WTC11 (cell line): ENCODE results near the gene SEMA5B. TPM values are rescaled to one million over a fixed set of nuclear protein-coding genes. Genes with fewer than 3 reads are reported as not detected.

ENCODE experiments used
- ATAC-seq: fragments of 200-7000 bp; cut with Tn5 transposase; 2 replicates; pipeline ENCODE4 v1.10.0; 2021; ENCODE audit warnings: mild to moderate bottlenecking, moderate library complexity
- CTCF ChIA-PET: fragments of 300-600 bp; sonication (Branson Sonifier 250); formaldehyde crosslinking; loops from one replicate; lab custom pipeline; 2021; ENCODE audit warnings: antibody characterized with exemption; lab: Charles Lee
- POLR2A ChIA-PET: fragments of 350-600 bp; sonication (Branson Sonifier 250); formaldehyde crosslinking; loops from one replicate; lab custom pipeline; 2021; ENCODE audit warnings: antibody characterized with exemption; lab: Charles Lee
- DNase-seq: peaks from one replicate; pipeline ENCODE4 v3.0.0; 2021; ENCODE audit warnings: low spot score
- H3K27ac Mint-ChIP-seq: 2 replicates; pipeline ENCODE4 v1.8.0; 2021; ENCODE audit warnings: mixed read lengths
- H3K27me3 Mint-ChIP-seq: 2 replicates; pipeline ENCODE4 v1.8.0; 2021; ENCODE audit warnings: low read depth, mild to moderate bottlenecking, moderate library complexity, mixed read lengths
- H3K36me3 Mint-ChIP-seq: 2 replicates; pipeline ENCODE4 v1.8.0; 2021; ENCODE audit warnings: mixed read lengths
- H3K4me1 Mint-ChIP-seq: 2 replicates; pipeline ENCODE4 v1.8.0; 2022; ENCODE audit warnings: mixed read lengths
- H3K4me3 Mint-ChIP-seq: 2 replicates; pipeline ENCODE4 v1.8.0; 2021; ENCODE audit warnings: mild to moderate bottlenecking, moderate library complexity, mixed read lengths
- H3K9me3 Mint-ChIP-seq: 2 replicates; pipeline ENCODE4 v1.8.0; 2021; ENCODE audit warnings: mixed read lengths
- FOXJ3 ChIP-seq: sonication (generic); formaldehyde crosslinking; IDR thresholded peaks from 2 replicates; pipeline ENCODE4 v1.9.0; 2021; ENCODE audit warnings: missing genetic modification reagents, mild to moderate bottlenecking, borderline replicate concordance
- FOXK1 ChIP-seq: sonication (generic); formaldehyde crosslinking; IDR thresholded peaks from 2 replicates; pipeline ENCODE4 v1.8.0; 2022; ENCODE audit warnings: mild to moderate bottlenecking, moderate library complexity, missing genetic modification reagents
- KAT7 ChIP-seq: sonication (generic); formaldehyde crosslinking; IDR thresholded peaks from 2 replicates; pipeline ENCODE4 v1.8.1; 2023; ENCODE audit warnings: missing genetic modification reagents, mild to moderate bottlenecking, borderline replicate concordance
- SMAD4 ChIP-seq: sonication (generic); formaldehyde crosslinking; IDR thresholded peaks from 2 replicates; pipeline ENCODE4 v1.8.0; 2022; ENCODE audit warnings: mild to moderate bottlenecking, missing genetic modification reagents
- TCF7 ChIP-seq: sonication (generic); formaldehyde crosslinking; IDR thresholded peaks from 2 replicates; pipeline ENCODE4 v1.8.0; 2022; ENCODE audit warnings: mild to moderate bottlenecking, low read depth, missing genetic modification reagents, moderate library complexity
- TEAD4 ChIP-seq: sonication (generic); formaldehyde crosslinking; IDR thresholded peaks from 2 replicates; pipeline ENCODE4 v1.8.0; 2022; ENCODE audit warnings: mild to moderate bottlenecking, missing genetic modification reagents
- ZBTB21 ChIP-seq: sonication (generic); formaldehyde crosslinking; IDR thresholded peaks from 2 replicates; pipeline ENCODE4 v1.8.1; 2023; ENCODE audit warnings: mild to moderate bottlenecking, missing genetic modification reagents, borderline replicate concordance
- ZNF396 ChIP-seq: fragments of 250-450 bp; sonication (Bioruptor Pico); IDR thresholded peaks from 2 replicates; pipeline ENCODE4 v1.8.0; 2021; ENCODE audit warnings: mild to moderate bottlenecking, moderate library complexity, borderline replicate concordance
- total RNA-seq: library from RNA; stranded (reverse); gene quantifications from 3 replicates; pipeline ENCODE4 v1.2.3, GENCODE V29; 2021
- TF ChIP-seq, protein P1 (sequence below): sonication (generic); formaldehyde crosslinking; IDR thresholded peaks from 2 replicates; pipeline ENCODE4 v1.8.0; 2023; ENCODE audit warnings: mild to moderate bottlenecking, missing genetic modification reagents
- TF ChIP-seq, protein P2 (sequence below): sonication (generic); formaldehyde crosslinking; IDR thresholded peaks from 2 replicates; pipeline ENCODE4 v1.8.1; 2023; ENCODE audit warnings: mild to moderate bottlenecking, missing genetic modification reagents, moderate library complexity
- TF ChIP-seq, protein P3 (sequence below): sonication (generic); formaldehyde crosslinking; IDR thresholded peaks from 2 replicates; pipeline ENCODE4 v1.8.0; 2023; ENCODE audit warnings: missing genetic modification reagents, mild to moderate bottlenecking, borderline replicate concordance
- TF ChIP-seq, protein P4 (sequence below): sonication (generic); formaldehyde crosslinking; IDR thresholded peaks from 2 replicates; pipeline ENCODE4 v1.8.0; 2022; ENCODE audit warnings: mild to moderate bottlenecking, missing genetic modification reagents
- TF ChIP-seq, protein P5 (sequence below): fragments of 250-450 bp; sonication (Bioruptor Pico); IDR thresholded peaks from 2 replicates; pipeline ENCODE4 v1.9.0; 2021; ENCODE audit warnings: mild to moderate bottlenecking
- TF ChIP-seq, protein P6 (sequence below): sonication (generic); formaldehyde crosslinking; IDR thresholded peaks from 2 replicates; pipeline ENCODE4 v1.8.0; 2023; ENCODE audit warnings: missing genetic modification reagents
- TF ChIP-seq, protein P7 (sequence below): fragments of 250-450 bp; sonication (Bioruptor Pico); IDR thresholded peaks from 2 replicates; pipeline ENCODE4 v1.9.0; 2021; ENCODE audit warnings: mild to moderate bottlenecking
- TF ChIP-seq, protein P8 (sequence below): fragments of 200-600 bp; IDR thresholded peaks from 2 replicates; pipeline ENCODE4 v1.8.0; 2022; ENCODE audit warnings: antibody characterized with exemption
- TF ChIP-seq, protein P9 (sequence below): sonication (generic); formaldehyde crosslinking; IDR thresholded peaks from 2 replicates; pipeline ENCODE4 v1.8.1; 2023; ENCODE audit warnings: mild to moderate bottlenecking, missing genetic modification reagents

Gene SEMA5B
- total RNA-seq, 1 experiment from 2014 or later, result 20.7 TPM

DNA sequence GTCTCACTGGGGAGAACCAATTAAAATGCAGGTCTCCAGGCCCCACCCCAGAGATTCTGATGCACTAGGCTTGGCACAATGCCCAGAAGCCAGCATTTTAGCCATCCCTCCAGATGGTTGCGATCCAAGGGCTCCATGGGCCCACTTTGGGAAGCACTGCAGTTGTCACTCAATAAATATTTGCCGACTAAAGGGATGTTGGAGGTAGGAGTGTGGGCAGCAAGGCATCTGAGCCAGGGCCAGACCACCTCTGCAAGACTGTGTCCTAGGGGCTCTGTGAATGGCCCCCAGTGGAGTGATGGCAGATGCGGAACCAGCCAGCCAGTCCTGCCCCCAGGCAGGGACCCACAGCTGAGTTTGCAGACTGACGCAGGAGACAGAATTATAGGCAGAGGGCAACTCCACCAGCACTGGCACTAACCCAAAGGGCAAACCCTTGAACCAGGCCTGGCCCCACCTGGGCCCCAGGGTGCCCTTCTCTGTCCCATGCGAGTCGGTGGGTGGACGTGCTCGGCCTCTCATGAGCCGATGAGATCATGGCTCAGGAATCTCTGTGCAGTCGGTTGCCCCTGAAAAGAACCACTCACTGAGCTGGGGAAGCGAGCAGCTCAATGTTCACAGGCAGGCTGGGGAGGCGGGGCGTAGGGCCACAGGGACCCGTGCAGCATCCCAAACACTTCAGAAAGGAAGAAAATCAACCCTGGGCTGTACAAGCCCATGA, 49.7 kb downstream of the SEMA5B start (continued):
- TF ChIP-seq, protein P1, sequence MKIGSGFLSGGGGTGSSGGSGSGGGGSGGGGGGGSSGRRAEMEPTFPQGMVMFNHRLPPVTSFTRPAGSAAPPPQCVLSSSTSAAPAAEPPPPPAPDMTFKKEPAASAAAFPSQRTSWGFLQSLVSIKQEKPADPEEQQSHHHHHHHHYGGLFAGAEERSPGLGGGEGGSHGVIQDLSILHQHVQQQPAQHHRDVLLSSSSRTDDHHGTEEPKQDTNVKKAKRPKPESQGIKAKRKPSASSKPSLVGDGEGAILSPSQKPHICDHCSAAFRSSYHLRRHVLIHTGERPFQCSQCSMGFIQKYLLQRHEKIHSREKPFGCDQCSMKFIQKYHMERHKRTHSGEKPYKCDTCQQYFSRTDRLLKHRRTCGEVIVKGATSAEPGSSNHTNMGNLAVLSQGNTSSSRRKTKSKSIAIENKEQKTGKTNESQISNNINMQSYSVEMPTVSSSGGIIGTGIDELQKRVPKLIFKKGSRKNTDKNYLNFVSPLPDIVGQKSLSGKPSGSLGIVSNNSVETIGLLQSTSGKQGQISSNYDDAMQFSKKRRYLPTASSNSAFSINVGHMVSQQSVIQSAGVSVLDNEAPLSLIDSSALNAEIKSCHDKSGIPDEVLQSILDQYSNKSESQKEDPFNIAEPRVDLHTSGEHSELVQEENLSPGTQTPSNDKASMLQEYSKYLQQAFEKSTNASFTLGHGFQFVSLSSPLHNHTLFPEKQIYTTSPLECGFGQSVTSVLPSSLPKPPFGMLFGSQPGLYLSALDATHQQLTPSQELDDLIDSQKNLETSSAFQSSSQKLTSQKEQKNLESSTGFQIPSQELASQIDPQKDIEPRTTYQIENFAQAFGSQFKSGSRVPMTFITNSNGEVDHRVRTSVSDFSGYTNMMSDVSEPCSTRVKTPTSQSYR, result no peak
- TF ChIP-seq, protein P2, sequence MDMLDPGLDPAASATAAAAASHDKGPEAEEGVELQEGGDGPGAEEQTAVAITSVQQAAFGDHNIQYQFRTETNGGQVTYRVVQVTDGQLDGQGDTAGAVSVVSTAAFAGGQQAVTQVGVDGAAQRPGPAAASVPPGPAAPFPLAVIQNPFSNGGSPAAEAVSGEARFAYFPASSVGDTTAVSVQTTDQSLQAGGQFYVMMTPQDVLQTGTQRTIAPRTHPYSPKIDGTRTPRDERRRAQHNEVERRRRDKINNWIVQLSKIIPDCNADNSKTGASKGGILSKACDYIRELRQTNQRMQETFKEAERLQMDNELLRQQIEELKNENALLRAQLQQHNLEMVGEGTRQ (CRISPR knock-in tag), result no peak
- TF ChIP-seq SMAD4 (CRISPR knock-in tag), result no peak

DNA sequence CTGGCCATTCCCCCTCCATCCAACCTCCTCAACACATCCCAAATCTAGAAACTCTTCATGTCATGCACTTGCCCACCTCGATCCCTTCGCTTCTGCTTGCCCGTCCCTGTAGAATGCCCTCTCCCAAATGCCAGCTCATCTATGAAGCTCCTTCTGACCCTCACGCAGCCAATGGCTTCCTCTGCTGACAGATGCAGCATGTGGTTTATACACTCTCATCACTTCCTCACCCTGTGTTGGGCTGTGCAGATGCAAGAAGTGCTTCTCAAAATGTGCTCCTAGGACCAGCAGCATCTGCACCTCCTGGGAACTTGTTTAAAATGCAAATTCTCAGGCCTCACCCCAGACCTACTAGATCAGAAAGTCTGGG, 51.7 kb downstream of the SEMA5B start:
- DNase-seq, result no peak
- POLR2A ChIA-PET, result no interaction called here
- Mint-ChIP-seq H3K27me3 (no peaks in the 10 kb centered on the region; the same call in 1 of the 2 replicates), H3K27ac (no peak overlapping the region), H3K4me1 (peaks cover 61% of the 10 kb centered on the region), H3K4me3 (no peak overlapping the region), H3K9me3 (no peaks in the 10 kb centered on the region), H3K36me3 (no peaks in the 10 kb centered on the region)
- no peak for ATAC-seq
- CTCF ChIA-PET, result interaction anchor here (1.2 to 1.9 kb wide), 4 partner anchors 9 to 53 kb away, joined by 3 to 8 read pairs (median 3); no protein-coding TSS in a partner anchor
- TF ChIP-seq, protein P3, sequence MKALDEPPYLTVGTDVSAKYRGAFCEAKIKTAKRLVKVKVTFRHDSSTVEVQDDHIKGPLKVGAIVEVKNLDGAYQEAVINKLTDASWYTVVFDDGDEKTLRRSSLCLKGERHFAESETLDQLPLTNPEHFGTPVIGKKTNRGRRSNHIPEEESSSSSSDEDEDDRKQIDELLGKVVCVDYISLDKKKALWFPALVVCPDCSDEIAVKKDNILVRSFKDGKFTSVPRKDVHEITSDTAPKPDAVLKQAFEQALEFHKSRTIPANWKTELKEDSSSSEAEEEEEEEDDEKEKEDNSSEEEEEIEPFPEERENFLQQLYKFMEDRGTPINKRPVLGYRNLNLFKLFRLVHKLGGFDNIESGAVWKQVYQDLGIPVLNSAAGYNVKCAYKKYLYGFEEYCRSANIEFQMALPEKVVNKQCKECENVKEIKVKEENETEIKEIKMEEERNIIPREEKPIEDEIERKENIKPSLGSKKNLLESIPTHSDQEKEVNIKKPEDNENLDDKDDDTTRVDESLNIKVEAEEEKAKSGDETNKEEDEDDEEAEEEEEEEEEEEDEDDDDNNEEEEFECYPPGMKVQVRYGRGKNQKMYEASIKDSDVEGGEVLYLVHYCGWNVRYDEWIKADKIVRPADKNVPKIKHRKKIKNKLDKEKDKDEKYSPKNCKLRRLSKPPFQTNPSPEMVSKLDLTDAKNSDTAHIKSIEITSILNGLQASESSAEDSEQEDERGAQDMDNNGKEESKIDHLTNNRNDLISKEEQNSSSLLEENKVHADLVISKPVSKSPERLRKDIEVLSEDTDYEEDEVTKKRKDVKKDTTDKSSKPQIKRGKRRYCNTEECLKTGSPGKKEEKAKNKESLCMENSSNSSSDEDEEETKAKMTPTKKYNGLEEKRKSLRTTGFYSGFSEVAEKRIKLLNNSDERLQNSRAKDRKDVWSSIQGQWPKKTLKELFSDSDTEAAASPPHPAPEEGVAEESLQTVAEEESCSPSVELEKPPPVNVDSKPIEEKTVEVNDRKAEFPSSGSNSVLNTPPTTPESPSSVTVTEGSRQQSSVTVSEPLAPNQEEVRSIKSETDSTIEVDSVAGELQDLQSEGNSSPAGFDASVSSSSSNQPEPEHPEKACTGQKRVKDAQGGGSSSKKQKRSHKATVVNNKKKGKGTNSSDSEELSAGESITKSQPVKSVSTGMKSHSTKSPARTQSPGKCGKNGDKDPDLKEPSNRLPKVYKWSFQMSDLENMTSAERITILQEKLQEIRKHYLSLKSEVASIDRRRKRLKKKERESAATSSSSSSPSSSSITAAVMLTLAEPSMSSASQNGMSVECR (CRISPR knock-in tag), result no peak
- TF ChIP-seq, protein P4, sequence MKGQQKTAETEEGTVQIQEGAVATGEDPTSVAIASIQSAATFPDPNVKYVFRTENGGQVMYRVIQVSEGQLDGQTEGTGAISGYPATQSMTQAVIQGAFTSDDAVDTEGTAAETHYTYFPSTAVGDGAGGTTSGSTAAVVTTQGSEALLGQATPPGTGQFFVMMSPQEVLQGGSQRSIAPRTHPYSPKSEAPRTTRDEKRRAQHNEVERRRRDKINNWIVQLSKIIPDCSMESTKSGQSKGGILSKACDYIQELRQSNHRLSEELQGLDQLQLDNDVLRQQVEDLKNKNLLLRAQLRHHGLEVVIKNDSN, result no peak
- no peak for TF ChIP-seq KAT7
- TF ChIP-seq, protein P5, sequence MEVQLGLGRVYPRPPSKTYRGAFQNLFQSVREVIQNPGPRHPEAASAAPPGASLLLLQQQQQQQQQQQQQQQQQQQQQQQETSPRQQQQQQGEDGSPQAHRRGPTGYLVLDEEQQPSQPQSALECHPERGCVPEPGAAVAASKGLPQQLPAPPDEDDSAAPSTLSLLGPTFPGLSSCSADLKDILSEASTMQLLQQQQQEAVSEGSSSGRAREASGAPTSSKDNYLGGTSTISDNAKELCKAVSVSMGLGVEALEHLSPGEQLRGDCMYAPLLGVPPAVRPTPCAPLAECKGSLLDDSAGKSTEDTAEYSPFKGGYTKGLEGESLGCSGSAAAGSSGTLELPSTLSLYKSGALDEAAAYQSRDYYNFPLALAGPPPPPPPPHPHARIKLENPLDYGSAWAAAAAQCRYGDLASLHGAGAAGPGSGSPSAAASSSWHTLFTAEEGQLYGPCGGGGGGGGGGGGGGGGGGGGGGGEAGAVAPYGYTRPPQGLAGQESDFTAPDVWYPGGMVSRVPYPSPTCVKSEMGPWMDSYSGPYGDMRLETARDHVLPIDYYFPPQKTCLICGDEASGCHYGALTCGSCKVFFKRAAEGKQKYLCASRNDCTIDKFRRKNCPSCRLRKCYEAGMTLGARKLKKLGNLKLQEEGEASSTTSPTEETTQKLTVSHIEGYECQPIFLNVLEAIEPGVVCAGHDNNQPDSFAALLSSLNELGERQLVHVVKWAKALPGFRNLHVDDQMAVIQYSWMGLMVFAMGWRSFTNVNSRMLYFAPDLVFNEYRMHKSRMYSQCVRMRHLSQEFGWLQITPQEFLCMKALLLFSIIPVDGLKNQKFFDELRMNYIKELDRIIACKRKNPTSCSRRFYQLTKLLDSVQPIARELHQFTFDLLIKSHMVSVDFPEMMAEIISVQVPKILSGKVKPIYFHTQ (CRISPR knock-in tag), result no peak
- TF ChIP-seq, protein P6, sequence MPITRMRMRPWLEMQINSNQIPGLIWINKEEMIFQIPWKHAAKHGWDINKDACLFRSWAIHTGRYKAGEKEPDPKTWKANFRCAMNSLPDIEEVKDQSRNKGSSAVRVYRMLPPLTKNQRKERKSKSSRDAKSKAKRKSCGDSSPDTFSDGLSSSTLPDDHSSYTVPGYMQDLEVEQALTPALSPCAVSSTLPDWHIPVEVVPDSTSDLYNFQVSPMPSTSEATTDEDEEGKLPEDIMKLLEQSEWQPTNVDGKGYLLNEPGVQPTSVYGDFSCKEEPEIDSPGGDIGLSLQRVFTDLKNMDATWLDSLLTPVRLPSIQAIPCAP (CRISPR knock-in tag), result no peak
- TF ChIP-seq ZBTB21, result no peak
- TF ChIP-seq FOXJ3 (CRISPR knock-in tag), result no peak
- TF ChIP-seq TEAD4 (CRISPR knock-in tag), result no peak
- TF ChIP-seq, protein P7, sequence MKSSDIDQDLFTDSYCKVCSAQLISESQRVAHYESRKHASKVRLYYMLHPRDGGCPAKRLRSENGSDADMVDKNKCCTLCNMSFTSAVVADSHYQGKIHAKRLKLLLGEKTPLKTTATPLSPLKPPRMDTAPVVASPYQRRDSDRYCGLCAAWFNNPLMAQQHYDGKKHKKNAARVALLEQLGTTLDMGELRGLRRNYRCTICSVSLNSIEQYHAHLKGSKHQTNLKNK, result no peak
- no peak for TF ChIP-seq TCF7 (CRISPR knock-in tag)
- TF ChIP-seq FOXK1, result no peak
- TF ChIP-seq, protein P8, sequence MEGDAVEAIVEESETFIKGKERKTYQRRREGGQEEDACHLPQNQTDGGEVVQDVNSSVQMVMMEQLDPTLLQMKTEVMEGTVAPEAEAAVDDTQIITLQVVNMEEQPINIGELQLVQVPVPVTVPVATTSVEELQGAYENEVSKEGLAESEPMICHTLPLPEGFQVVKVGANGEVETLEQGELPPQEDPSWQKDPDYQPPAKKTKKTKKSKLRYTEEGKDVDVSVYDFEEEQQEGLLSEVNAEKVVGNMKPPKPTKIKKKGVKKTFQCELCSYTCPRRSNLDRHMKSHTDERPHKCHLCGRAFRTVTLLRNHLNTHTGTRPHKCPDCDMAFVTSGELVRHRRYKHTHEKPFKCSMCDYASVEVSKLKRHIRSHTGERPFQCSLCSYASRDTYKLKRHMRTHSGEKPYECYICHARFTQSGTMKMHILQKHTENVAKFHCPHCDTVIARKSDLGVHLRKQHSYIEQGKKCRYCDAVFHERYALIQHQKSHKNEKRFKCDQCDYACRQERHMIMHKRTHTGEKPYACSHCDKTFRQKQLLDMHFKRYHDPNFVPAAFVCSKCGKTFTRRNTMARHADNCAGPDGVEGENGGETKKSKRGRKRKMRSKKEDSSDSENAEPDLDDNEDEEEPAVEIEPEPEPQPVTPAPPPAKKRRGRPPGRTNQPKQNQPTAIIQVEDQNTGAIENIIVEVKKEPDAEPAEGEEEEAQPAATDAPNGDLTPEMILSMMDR, result no peak
- TF ChIP-seq, protein P9, sequence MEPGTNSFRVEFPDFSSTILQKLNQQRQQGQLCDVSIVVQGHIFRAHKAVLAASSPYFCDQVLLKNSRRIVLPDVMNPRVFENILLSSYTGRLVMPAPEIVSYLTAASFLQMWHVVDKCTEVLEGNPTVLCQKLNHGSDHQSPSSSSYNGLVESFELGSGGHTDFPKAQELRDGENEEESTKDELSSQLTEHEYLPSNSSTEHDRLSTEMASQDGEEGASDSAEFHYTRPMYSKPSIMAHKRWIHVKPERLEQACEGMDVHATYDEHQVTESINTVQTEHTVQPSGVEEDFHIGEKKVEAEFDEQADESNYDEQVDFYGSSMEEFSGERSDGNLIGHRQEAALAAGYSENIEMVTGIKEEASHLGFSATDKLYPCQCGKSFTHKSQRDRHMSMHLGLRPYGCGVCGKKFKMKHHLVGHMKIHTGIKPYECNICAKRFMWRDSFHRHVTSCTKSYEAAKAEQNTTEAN, result no peak
- TF ChIP-seq ZNF396 (CRISPR knock-in tag), result no peak
